ENCODE data around the gene ABCA2.

Gene ABCA2

GRCh38 chr9:136958898-136959850, 68.9 kb downstream of the ABCA2 start:
- no peak for DNase-seq

GRCh38 chr9:136958473-136958872, 69.6 kb downstream of the ABCA2 start:
- DNase-seq = no peak

- DNase-seq = no peak
These were observed 70.1 kb downstream of the ABCA2 start for GRCh38 chr9:136957901-136958300.

GRCh38 chr9:136957461-136957860, 70.6 kb downstream of the ABCA2 start:
- DNase-seq = no peak

All from stimulated activated CD4-positive, alpha-beta T cell treated with anti-CD3 and anti-CD28 coated beads, Interleukin-4, amount 100 ng/mL, for 24 hours (primary cell).